ENCODE measurements around the gene IGFBP4. TPM values are rescaled to one million over a fixed set of nuclear protein-coding genes. Genes with fewer than 3 reads are reported as not detected.

Gene IGFBP4
- total RNA-seq, 1 donor from 2014 or later: 700 TPM

DNA sequence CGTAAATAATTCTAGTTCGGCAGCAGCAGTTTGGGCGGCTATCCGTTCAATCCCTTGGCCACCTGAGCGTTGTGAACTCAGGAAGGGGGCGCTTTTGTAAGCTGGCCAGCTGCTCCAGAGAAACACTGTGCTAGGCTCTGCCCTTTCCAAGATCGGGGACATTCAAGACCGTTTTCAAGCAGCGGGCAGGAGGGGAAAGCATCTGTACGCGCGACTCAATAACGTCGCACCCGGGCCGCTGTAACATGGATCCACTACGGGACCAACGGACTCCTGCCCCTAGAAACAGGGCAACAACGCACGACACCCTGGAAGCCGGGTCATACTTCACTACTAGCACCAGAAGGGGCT lies 26.0 kb upstream of the IGFBP4 start:
- Histone ChIP-seq H3K36me3 (no peaks in the 10 kb centered on the region), H3K9me3 (no peaks in the 10 kb centered on the region), H3K4me1 (peaks cover 7% of the 10 kb centered on the region), H3K4me3 (peak overlapping the region; percentile 51 to 65), H3K27ac (no peak overlapping the region), H3K27me3 (no peaks in the 10 kb centered on the region)
- DNase-seq (ENCODE audit: extremely low spot score in 2 of 2): no peak
- no peak for TF ChIP-seq POLR2AphosphoS5 (IDR thresholded peaks at IDR 0.05; ENCODE audit: insufficient read depth in 1 of 2, low read depth in 1 of 2)
- TF ChIP-seq, protein P1, sequence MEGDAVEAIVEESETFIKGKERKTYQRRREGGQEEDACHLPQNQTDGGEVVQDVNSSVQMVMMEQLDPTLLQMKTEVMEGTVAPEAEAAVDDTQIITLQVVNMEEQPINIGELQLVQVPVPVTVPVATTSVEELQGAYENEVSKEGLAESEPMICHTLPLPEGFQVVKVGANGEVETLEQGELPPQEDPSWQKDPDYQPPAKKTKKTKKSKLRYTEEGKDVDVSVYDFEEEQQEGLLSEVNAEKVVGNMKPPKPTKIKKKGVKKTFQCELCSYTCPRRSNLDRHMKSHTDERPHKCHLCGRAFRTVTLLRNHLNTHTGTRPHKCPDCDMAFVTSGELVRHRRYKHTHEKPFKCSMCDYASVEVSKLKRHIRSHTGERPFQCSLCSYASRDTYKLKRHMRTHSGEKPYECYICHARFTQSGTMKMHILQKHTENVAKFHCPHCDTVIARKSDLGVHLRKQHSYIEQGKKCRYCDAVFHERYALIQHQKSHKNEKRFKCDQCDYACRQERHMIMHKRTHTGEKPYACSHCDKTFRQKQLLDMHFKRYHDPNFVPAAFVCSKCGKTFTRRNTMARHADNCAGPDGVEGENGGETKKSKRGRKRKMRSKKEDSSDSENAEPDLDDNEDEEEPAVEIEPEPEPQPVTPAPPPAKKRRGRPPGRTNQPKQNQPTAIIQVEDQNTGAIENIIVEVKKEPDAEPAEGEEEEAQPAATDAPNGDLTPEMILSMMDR (IDR thresholded peaks at IDR 0.05): no peak
- no peak for TF ChIP-seq POLR2A (IDR thresholded peaks at IDR 0.05)
- intact Hi-C loops (cut with DNase I): loop anchor here (10.0 kb wide), 1 partner anchor 52 kb away; the partner anchor contains the start of gene GJD3

DNA sequence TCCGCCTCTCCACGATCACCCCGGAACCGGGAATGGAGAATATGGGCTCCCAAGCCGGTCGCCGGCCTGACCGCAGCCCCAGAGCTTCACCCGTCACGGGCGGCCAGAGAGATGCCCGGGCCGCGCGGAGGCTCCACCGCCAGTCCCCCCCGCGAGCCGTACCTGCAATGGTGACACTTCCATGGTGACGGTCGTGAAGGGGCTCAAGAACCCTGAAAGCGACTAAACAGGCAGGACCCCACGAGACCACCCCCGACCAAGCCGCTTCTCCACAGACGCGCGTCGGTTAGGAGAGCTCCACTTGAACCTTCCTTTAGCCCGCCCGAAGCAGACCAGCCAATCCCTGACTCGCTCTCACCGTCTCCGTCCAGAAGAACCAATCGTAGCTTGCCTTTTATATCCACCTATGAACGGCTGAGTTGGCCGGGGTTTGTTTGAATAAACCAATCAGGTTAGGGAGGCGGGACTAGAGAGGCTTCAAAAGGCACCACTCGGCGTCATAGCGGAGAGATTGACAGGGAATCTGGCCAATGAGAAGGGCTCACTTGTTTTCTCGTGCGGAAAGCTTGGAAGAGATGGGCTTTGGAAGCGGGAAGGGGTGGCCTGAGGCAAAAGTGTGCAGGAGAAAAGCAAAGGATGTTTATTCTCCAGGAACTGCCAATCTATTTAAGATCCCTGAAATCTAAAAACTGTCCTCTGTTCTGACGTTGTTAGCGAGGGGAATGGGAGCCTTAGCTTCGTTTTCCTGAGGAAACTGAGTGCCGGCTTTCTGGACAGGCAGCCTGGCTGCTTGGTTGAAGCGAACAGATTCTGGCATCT lies 25.4 kb upstream of the IGFBP4 start, which contains the start of gene TOP2A:
TSS of gene TOP2A (minus strand) at position 288 of the 819 bp plus-strand sequence. CDS start at position 183, 105 bp downstream.
- TF ChIP-seq, protein P1 (IDR thresholded peaks at IDR 0.05): peak in 1 of 3 experiments; percentile 8
- no peak for TF ChIP-seq POLR2A (IDR thresholded peaks at IDR 0.05)
- TF ChIP-seq POLR2AphosphoS5 (IDR thresholded peaks at IDR 0.05; ENCODE audit: insufficient read depth in 1 of 2, low read depth in 1 of 2): peak; percentile 33 to 98
- Histone ChIP-seq H3K4me1 (peaks cover 7% of the 10 kb centered on the region), H3K27ac (peak within 1 kb of the TSS; percentile 56), H3K36me3 (no peaks in the 10 kb centered on the region), H3K9me3 (no peaks in the 10 kb centered on the region), H3K4me3 (peak within 1 kb of the TSS; percentile 51 to 65), H3K27me3 (no peaks in the 10 kb centered on the region)
- intact Hi-C loops (cut with DNase I): loop anchor here (10.0 kb wide), 1 partner anchor 53 kb away; the partner anchor contains the start of gene GJD3
- DNase-seq (ENCODE audit: extremely low spot score in 2 of 2): peak in 1 of 2 donors; percentile 100

DNA sequence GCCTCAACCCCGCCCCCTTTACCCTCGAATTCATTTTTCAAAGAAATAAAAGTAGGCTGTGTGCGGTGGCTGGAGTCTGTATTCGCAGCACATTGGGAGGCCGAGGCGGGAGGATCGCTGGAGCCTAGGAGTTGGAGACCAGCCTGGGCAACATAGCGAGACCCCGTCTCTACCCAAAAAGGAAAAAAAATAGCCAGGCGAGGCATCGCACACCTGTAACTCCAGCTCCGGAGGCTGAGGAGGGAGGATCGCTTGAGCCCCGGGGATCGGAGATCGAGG lies 24.9 kb upstream of the IGFBP4 start:
- intact Hi-C loops (cut with DNase I): loop anchor here (10.0 kb wide), 1 partner anchor 54 kb away; the partner anchor contains the start of gene GJD3
- H3K27ac ChIP-seq: peak overlapping the region; percentile 56
- no peaks in the 10 kb centered on the region for H3K27me3 ChIP-seq
- H3K4me1 ChIP-seq: peaks cover 7% of the 10 kb centered on the region
- no peak for DNase-seq (ENCODE audit: extremely low spot score in 2 of 2)
- TF ChIP-seq, protein P1 (IDR thresholded peaks at IDR 0.05): no peak
- TF ChIP-seq POLR2AphosphoS5 (IDR thresholded peaks at IDR 0.05; ENCODE audit: insufficient read depth in 1 of 2, low read depth in 1 of 2) (no peak), POLR2A (IDR thresholded peaks at IDR 0.05) (no peak)
- H3K36me3 ChIP-seq: no peaks in the 10 kb centered on the region
- H3K4me3 ChIP-seq: peak overlapping the region; percentile 41 to 65
- no peaks in the 10 kb centered on the region for H3K9me3 ChIP-seq

DNA sequence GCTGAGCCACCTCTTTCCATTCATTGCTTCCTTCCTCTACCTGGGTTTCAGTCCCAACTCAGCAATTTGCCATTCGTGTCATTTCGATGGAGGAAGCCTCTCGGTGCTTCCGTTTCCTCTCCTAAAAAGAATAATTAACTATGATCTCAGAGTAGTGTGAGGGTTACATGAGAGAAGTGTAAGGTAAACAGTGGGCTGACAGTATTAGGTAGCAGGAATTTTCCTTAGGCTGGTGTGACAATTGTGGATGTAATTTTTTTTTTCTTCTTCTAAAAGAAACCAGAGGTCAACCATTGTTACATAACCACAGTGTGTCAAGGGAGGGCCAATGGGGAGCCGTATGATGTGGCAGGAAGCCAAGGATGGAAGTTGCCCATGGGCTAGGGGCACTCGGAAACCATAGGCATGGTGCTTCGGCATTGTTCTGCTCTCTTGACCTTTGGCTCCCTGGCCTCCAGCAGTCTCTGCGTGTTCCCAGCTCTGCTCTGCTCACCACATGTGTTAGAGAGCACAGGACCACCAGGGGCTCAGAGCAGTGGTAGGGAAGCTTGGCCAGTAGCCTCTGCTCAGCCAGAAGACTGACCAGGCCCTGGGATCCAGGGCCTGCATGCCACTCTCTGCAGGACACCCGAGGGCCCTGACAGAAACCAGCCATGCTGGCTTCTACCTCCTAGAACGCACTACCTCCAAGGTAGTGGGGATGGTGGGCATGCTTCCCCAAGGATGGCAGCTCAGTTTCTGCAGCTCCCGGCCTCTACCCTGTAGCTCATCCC lies 23.5 kb upstream of the IGFBP4 start:
- DNase-seq (ENCODE audit: extremely low spot score in 2 of 2): no peak
- H3K36me3 ChIP-seq: no peaks in the 10 kb centered on the region
- H3K4me1 ChIP-seq: peaks cover 7% of the 10 kb centered on the region
- TF ChIP-seq, protein P1 (IDR thresholded peaks at IDR 0.05): no peak
- no peak for TF ChIP-seq POLR2A (IDR thresholded peaks at IDR 0.05)
- H3K9me3 ChIP-seq: no peaks in the 10 kb centered on the region
- H3K27ac ChIP-seq: no peak overlapping the region
- H3K27me3 ChIP-seq: no peaks in the 10 kb centered on the region
- intact Hi-C loops (cut with DNase I): loop anchor here (10.0 kb wide), 1 partner anchor 55 kb away; the partner anchor contains the start of gene GJD3
- H3K4me3 ChIP-seq: no peak overlapping the region

Data from vagina (tissue), 2 donors.